Stimulated activated CD4-positive, alpha-beta T cell treated with anti-CD3 and anti-CD28 coated beads, Interleukin-2, amount 100 ng/mL, for 4 hours (primary cell): ENCODE data around the gene NUB1.

Experiments
- DNase-seq: peaks from one replicate; pipeline ENCODE4 v3.0.0-alpha.2; 2020; ENCODE audit warnings: low read depth

NUB1 gene

DNA sequence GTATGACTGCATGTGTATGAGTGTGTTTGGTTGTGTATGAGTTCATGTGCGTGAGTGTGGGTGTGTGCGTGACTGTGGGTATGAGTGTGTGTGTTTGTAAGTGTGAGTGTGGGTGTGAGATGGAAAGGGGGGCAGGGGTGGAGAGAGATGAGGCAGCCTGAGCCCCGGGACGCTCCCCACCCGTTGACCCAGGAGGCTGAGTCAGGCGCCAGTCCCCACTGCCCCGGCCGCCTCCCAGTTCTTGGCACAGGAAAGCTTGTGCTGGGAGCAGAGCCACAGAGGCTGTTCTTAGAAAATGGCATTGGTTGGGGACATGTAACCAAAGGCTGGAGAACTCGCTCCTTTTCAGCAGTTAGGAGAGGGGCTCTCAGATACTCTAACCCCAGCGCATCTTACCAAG, 27.8 kb upstream of the NUB1 start:
- DNase-seq = no peak

DNA sequence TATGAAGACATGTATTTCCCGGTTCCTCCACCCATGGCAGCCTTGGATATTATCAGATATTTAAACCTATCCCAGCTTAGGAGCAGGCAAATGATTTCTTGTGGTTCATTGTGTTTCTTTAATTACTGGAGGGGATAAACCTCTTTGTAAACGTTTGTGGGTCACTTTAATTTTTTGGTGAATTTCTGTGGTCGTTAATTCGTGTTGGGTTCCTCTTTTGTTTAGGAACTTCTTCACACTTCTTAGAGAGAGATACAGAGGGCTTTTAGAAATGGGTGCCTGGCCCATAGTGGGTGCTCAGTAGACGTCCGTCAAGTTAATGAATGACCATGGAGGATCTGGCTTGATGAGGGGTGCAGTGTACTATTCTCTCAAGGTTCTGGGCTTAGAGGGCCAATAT, 27.2 kb upstream of the NUB1 start:
- no peak for DNase-seq

DNA sequence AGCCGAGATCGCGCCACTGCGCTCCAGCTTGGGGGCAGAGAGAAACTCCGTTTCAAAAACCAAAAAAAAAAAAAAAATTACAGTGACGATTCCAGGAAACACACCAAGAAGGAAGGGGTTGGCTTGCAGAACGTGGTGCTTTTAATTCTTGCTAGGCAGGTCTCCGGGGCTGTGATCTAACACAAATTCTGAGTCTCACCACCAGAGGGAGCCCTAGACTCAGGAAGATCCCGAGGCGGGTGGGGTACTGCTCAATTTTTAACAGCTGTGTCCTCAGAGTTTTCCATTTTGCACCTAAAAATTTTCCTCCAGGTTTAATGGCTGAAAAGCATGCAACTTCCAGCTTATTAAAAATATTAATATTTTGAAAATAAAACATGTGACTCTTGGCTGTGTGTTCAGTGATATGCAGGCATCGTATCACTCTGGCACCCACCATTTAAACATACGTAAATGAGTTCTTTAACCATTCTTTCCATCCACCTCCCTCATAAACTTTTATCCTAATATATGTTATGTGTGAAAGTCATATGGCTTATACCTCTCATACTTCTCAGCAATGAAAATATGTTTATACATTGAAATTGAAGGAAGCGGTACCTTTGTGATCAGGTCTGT, 26.5 kb upstream of the NUB1 start:
- peak; percentile 72 for DNase-seq

DNA sequence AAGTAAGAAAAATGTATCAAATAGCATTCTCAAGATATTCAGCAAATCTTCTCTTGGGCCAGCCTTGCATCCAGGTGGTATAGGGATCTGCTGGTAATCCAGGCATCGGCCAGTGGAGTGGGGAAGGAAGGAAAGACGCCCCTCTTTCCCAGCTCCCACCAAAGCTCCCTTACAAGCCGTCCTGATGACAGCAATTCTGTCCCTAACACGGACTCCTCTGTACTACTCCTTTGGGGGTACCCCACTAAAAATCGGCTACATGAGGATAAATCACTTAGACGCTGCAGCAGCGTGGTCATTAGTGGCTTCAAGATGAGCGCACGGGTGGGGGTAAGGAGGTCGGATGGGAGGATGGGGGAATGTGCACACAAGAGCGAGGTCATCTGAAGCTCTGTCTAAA, 24.7 kb upstream of the NUB1 start:
- DNase-seq = no peak

DNA sequence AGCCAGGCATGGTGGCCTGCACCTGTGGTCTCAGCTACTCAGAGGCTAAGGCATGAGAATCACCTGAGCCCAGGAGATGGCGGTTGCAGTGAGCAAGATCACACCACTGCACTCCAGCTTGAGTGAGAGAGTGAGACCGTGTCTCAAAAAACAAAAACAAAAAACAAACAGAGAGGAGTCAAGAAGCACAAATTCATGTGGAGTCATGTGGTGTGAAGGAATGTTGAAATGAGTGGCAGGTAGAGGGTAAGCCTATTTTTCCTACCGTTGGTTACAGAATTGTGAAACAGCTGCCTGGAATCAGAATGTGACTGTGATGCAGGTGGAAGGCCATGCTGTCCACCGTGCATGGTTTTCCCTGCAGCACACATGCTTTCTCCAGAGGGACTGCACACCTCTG, 23.7 kb upstream of the NUB1 start:
- DNase-seq = no peak

DNA sequence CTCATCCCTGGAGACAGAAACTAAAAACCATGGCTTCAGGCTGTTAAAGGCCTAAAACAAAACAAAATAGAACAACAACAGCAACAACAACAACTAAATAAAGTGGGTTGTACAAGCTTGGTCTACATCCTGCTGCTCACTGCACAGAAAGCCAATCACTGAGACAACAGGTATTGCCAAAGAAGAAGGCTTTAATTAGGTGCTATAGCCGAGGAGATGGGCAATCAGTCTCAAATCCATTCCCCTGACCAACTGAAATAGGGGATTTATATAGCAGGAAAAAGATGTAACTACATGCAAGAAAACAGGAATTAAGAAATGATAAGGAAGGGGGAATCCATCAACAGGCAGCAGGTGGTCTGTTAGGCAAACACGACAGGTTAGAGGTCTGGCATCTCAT, 22.4 kb upstream of the NUB1 start:
- DNase-seq = no peak

DNA sequence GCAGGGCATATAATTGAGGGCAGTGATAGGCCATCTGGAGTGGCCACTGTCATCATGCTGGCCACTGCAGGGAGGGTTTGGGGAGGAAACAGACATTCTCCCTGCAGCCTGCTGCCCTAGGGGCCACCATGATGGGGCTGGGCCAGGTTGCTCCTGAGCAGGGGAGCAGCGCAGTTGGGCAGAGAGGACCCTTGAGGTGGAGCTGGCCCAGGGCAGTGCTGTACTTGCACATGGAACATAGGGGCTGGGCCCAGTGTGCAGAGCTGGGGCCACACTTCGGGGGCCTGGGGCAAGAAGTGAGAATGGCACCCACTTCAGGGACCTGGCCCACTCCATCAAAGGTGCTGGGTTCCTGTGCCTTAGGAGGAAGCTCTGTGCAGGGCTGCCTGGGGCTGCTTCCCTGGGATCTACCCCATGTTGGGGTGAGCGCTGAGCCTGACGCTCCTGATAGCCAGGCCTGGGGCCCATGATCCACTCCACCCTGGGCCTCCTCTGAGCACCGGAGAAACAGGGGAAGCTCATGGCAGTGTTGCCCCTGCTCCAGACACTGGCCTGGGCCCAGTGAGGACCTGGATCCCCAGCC, 21.3 kb upstream of the NUB1 start:
- no peak for DNase-seq

DNA sequence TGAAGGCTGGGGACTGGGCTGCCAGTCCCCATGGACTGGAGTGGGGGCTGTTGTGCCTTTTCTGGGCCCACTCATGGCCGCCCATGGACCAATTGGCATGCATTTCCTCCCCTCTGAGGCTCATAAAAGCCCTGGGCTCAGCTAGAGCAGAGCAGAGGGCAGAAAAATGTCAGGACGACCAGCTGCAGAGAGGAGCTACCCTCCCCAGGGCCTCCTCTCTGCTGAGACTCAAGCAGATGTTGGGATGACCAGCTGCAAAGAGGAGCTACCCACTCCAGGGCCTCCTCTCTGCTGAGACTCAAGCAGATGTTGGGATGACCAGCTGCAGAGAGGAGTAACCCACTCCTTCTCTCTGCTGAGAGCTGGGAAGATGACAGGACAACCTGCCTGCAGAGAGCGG, 20.3 kb upstream of the NUB1 start:
- DNase-seq = no peak

DNA sequence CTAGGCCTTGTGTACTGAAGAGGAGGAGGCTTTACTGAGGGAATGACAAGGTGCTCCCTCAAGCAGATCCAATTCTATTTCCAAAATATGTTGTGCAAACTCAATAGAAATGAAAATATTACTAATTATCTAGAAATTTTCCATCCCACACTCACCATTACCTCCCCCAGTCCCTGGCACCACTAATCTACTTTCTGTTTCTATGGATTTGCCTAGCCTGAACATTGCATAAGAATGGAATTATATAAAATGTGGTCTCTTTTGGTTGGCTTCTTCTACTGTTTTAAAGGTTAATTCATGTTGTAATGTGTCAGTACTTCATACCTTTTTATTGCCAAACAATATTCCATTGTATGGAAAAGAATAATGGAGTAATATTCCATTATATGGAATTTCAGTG, 18.7 kb upstream of the NUB1 start:
- DNase-seq = no peak

DNA sequence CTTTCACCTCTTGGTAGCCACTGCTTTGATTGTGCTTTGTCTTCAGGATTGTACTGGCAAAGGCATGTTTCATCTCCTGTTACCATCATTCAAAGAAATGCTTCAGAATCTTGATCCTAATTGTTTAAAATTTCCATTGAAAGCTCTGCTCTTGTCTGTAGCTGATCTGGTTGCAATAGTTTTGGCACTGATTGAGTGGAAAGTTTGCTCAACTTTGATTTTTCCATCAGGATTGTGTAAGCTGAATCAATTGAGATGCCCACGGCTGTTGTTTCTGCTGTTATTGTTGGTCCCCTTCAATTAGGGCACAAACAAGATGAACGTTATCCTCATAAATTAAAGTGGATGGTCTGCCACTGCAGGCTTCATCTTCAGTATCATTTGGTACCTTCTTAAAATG, 14.6 kb upstream of the NUB1 start:
- no peak for DNase-seq

DNA sequence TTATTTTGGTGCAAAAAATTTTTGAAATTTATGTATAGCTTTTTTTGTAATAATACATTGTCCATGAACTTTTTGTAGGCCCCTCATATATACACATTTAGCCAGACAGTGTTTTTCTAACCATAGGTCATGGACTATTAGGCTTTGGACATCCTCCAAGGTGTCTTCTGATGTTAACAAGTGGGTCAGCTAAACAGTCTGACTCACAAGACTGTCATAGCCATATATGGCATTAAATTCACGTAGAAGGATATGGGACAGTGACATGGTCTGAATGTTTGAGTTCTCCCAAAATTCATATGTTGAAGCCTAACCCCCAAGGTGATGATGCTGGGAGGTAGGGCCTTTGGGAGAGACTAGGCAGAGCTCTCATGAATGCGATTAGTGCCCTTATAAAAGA, 14.0 kb upstream of the NUB1 start:
- no peak for DNase-seq

DNA sequence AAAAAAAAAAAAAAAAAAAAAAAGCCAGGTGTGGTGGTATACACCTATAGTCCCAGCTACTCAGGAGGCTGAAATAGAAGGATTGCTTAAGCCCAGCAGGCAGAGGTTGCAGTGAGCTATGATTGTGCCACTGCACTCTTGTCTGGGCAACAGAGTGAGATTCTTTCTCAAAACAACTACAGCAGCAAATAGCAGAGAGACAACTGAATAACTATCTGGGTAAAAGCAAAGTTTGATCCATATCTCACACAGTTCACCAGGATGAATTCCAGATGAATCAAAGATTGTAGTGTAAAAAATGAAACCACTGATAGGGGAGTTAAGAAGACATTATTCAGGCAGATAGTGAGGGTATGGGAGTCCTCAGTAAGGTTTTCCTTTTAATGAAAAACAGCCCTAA, 11.4 kb upstream of the NUB1 start:
- DNase-seq = no peak

DNA sequence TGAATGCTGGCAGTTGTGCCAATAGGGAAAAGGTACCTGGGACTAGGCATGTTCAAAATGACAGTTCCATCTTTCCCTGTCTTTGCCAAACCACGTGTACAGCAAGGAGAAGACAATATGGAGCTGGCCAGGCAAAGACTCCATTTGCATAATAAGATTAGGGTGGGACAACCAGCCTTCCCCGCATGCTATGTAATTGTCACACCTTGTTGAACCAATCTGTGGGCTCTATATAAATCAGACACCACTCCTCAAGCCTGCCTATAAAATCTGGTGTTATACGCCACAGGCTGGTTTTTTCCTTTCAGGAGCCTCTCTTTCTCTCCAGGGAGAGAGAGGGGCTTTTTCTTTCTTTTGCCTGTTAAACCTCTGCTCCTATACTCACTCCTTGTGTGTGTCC, 11.0 kb upstream of the NUB1 start:
- DNase-seq = no peak

DNA sequence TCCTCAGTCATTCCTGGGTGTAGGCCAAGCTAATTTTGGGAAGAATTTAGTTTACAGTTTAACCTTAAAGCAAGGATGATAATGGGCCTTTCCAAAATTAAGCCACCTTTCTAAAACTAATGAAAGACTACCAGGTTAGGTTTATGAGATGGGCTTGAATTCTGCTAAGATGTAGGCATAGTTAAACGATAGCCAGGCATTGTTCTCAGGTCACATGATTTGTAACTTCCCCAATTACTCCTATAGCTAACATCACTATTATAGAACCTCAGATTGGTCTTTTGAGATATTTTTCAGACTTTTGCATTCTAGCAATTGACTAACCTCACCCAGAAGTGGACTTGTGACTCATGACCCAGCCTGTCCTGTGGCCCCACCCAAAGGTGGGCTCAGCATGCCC, 7.0 kb upstream of the NUB1 start:
- DNase-seq = no peak

DNA sequence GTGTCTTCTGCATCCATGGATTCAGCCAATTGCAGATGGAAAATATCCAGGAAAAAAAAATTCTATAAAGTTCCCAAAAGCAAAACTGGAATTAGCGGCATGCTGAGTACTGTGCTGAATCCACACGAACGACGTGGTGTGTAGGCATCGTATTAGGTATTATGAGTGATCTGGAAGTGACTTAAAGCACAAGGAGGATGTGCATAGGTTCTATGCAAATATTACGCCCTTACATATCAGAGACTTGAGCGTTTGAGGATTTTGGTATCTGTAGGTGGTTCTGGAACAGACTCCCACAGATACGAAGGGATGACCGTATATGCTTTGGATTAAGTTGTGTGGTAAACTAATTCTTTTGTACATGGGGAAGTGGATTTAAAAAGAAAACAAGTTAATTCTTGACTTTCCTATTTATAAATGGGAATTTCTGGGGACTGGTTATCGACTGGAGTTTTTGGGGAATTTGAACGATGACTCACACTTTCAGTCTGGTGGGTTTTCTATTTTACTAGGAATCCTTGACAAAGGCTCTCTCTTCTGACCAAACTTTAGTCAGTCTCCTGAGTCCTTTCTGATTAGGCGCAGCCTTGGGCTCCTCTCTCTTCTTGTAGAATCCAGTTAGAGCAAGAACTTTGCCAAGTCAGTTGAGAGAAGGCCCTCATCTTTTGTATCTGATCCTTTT, 5.4 kb upstream of the NUB1 start:
- DNase-seq = no peak

DNA sequence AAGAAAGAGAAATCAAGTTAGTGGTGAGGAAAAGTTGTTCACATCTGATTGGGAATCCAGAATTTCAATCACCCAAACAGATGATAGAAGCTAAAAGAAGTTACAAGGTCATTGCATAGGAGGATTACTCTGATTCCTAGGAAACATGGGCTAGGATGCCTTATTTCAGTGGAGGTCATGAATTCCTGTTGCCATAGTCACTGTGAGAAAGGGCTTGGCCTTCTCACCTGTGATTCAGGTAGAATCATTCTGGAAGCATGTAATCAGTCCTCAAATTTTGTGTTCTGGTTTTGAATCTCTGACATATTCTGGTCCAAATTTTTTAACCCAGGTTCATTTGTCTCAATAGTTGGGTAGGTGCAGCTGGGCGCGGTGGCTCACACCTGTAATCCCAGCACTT, 4.3 kb upstream of the NUB1 start:
- no peak for DNase-seq

DNA sequence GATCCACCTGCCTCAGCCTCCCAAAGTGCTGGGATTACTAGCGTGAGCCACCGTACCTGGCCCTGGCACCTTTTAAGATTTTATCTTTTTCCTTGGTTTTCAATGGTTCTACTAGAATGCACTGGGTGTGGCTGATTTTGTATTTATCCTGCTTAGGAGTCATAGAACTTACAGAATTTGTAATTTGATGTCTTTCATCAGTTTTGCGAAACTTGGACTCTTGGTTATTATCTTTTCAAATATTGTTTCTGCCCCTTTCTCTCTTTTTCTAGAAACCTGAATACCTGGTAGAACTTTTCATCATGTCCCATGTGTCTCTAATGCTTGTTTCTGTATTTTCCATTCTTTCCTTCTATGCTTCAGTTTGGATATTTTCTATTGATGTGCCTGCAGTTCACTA, 2.8 kb upstream of the NUB1 start:
- no peak for DNase-seq

DNA sequence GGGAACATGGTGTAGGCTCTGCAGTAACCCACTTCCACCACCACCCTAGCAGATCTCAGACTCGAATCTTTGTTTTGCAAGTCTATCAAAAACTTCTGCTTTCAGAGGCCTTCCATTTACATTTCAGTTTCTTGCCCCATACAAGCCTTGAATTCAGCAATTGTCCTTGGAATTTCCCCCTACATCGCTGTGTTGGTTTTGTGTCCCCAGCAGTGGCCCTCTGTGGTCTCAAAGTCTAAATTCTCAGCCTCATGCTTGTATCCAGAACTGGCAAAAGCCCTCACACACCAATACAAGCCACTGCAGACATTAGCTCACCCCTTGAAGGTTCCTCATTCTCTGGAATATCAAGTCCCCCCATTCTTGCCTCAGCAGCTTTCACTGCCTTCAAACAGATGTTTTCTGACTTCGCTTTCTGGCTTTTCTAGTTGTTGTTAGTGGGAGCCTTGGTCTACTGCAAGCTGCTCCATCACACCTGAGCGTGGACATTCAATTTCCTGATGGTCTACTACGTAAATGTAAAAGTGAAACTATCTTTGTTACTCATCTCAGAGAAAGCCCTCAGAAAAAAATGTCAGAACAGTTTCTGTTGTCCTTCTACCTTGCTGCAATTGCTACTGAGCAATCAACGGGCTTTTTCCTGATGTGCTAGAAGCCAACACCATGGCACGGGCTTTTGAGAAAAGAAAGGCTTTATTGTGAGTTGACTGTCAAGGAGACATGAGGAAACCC, 1.8 kb upstream of the NUB1 start:
- no peak for DNase-seq

DNA sequence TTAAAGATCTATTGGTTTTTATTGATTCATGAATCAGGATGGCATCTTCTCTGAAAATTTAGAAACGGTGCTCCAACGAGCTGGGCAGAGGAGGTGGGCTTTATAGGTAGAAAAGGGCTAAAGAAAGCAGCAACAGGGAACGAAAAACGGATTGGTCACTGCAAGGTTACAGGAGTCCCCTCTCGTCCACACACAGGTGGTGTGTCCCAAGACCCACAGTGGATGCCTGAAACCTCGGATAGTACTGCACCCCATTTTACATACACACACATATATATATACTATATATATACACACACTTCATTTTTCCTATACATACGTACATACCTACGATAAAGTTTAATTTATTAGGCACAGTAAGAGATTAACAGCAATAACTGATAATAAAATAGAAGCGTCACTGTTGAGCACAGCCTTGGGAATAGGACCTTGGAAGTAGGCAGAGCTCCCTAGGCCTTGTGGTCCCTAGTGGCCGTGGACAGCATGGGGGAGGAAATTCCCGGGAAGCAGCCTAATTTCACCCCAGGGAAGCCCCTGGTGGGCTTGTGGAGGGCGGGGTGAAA, 737 bp upstream of the NUB1 start:
- no peak for DNase-seq

DNA sequence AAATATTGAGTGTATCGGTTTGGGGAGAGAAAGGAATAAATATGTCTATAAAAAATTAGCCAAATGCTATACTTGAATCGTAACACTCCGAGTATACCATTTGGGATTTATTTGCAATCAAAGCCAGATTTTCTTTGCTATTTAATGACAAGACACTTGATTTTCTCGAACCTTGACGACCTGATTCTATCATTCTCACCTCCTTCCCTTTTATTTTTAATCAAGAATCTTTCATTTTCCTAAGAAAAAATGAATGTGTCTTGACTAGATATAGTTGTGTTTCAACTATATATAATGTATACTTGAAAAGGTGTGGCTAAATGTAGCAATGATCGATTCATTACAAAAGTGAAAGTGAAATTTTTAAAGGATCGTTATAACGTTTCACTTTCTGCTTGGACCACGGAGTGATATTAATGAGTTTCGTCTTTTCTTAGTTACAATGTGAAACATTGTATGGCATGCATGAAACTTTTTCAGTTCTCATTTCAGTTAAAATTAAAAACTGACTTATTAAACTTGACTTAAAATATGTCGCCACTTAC, 562 bp downstream of the NUB1 start:
- DNase-seq = no peak

DNA sequence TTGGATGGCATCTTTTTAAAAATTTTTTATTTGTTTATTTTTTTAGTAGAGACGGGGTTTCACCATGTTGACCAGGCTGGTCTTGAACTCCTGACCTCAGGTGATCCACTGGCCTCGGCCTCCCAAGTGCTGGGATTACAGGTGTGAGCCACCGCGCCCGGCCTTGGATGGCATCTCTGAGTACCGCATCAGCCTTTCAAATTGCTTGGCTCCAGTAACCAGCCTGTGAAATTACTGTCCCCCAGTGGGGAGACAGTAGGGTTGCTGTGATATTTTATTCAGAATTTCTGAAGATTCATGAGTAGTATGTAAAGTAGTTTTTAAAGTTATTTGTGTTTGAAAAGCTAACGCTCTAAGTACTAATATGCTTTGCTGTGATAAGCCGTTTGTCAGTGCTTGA, 1.2 kb downstream of the NUB1 start:
- no peak for DNase-seq

DNA sequence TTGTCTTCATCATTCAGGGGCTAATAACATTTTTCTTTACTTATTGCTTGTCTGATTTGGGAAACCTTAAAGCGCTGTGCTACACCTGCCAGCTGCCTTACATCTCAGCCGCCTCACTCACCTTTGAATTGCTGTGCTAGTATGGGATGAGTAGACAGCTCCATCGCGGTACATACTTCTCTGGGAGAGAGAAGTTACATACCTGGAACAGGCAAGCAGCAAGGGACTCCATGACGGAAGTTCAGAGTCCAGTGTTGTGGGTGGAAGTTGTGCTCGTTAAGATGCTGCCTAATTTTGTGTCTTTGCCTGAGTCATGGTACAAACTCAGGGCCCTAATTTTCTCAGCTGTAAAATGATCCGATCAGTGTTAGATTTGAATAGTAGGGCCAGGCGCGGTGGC, 1.9 kb downstream of the NUB1 start:
- DNase-seq = no peak
